ENCODE data around the gene PFKP. TPM values are rescaled to one million over a fixed set of nuclear protein-coding genes. Genes with fewer than 3 reads are reported as not detected.

The PFKP gene
- 229 and 311 TPM in 2 replicates for total RNA-seq

GRCh38 chr10:3067118-3067858 is at the start of gene PFKP:
Gene PFKP (plus strand): TSS chr10:3067548. CDS start chr10:3067596, 48 bp downstream.

GRCh38 chr10:3172446-3173170 is 105.3 kb downstream of the PFKP start, which contains the start of gene PITRM1:
Gene PITRM1 (minus strand): TSS chr10:3172782. CDS start chr10:3172772, 10 bp downstream.

Other genes with a start within 250 kb of the PFKP start
- gene PITRM1, start 105.2 kb downstream of the PFKP start, total RNA-seq, result 58.8 and 72.2 TPM in 2 replicates